Neutrophil (primary cell): Measurements from ENCODE around the gene KIAA0825.

Experiments used
- H3K27ac ChIP-seq: fragments of 200-600 bp; sonication (generic); 2 replicates; pipeline ENCODE4 v1.5.1; 2016; ENCODE audit warnings: mild to moderate bottlenecking, moderate library complexity
- H3K27me3 ChIP-seq: fragments of 200-600 bp; sonication (generic); 2 replicates; pipeline ENCODE4 v1.6.0; 2016; ENCODE audit warnings: mild to moderate bottlenecking
- H3K36me3 ChIP-seq: fragments of 200-600 bp; sonication (generic); 2 replicates; pipeline ENCODE4 v1.5.1; 2017
- H3K4me1 ChIP-seq, 2 experiments: fragments of 200-600 bp in 1 of 2; sonication (generic) in 1 of 2; 1 replicate in 1 of 2; 2 replicates in 1 of 2; pipeline versions ENCODE4 v1.5.1 to v1.6.1; 2013 to 2016; ENCODE audit warnings: low read depth in 1 of 2, low read length in 1 of 2, mild to moderate bottlenecking in 1 of 2, moderate library complexity in 1 of 2; ENCODE audit not compliant: control insufficient read depth in 1 of 2, insufficient read depth in 1 of 2
- H3K4me3 ChIP-seq, 2 experiments: fragments of 200-600 bp in 1 of 2; sonication (generic) in 1 of 2; 1 replicate in 1 of 2; 2 replicates in 1 of 2; pipeline ENCODE4 v1.5.1; 2013 to 2016; ENCODE audit warnings: low read depth in 1 of 2, low read length in 1 of 2, mild to moderate bottlenecking in 1 of 2, moderate library complexity in 1 of 2
- H3K9me3 ChIP-seq: fragments of 200-600 bp; sonication (generic); 2 replicates; pipeline ENCODE4 v1.5.1; 2016
- CTCF ChIP-seq: fragments of 200-600 bp; sonication (generic); IDR thresholded peaks from 2 replicates; pipeline ENCODE4 v1.5.1; 2016; ENCODE audit warnings: antibody characterized with exemption

Gene KIAA0825

GRCh38 chr5:94209774-94210355 is 408.5 kb downstream of the KIAA0825 start:
- H3K4me3 ChIP-seq = no peak overlapping the region
- TF ChIP-seq CTCF = no peak
- H3K36me3 ChIP-seq = no peaks in the 10 kb centered on the region
- no peaks in the 10 kb centered on the region for H3K27me3 ChIP-seq
- H3K9me3 ChIP-seq = no peaks in the 10 kb centered on the region
- H3K27ac ChIP-seq = no peak overlapping the region
- H3K4me1 ChIP-seq = no peaks in the 10 kb centered on the region

GRCh38 chr5:94209272-94209671 is 409.1 kb downstream of the KIAA0825 start:
- no peaks in the 10 kb centered on the region for H3K9me3 ChIP-seq
- H3K36me3 ChIP-seq = no peaks in the 10 kb centered on the region
- H3K27me3 ChIP-seq = no peaks in the 10 kb centered on the region
- H3K4me1 ChIP-seq = no peaks in the 10 kb centered on the region
- no peak for TF ChIP-seq CTCF
- H3K4me3 ChIP-seq = no peak overlapping the region
- no peak overlapping the region for H3K27ac ChIP-seq

GRCh38 chr5:94199566-94199965 is 418.8 kb downstream of the KIAA0825 start:
- Histone ChIP-seq H3K36me3 (no peaks in the 10 kb centered on the region), H3K9me3 (no peaks in the 10 kb centered on the region), H3K4me3 (no peak overlapping the region), H3K4me1 (no peaks in the 10 kb centered on the region), H3K27me3 (no peaks in the 10 kb centered on the region), H3K27ac (no peak overlapping the region)
- no peak for TF ChIP-seq CTCF

GRCh38 chr5:94197970-94198369 is 420.4 kb downstream of the KIAA0825 start:
- TF ChIP-seq CTCF = no peak
- H3K27ac ChIP-seq = no peak overlapping the region
- H3K9me3 ChIP-seq = no peaks in the 10 kb centered on the region
- no peaks in the 10 kb centered on the region for H3K36me3 ChIP-seq
- no peaks in the 10 kb centered on the region for H3K27me3 ChIP-seq
- no peak overlapping the region for H3K4me3 ChIP-seq
- H3K4me1 ChIP-seq = no peaks in the 10 kb centered on the region

GRCh38 chr5:94196953-94197352 is 421.5 kb downstream of the KIAA0825 start:
- Histone ChIP-seq H3K27me3 (no peaks in the 10 kb centered on the region), H3K4me1 (no peaks in the 10 kb centered on the region)

More at GRCh38 chr5:94196953-94197352, 421.5 kb downstream of the KIAA0825 start:
- no peak overlapping the region for H3K4me3 ChIP-seq
- H3K9me3 ChIP-seq = no peaks in the 10 kb centered on the region
- no peaks in the 10 kb centered on the region for H3K36me3 ChIP-seq
- TF ChIP-seq CTCF = no peak
- no peak overlapping the region for H3K27ac ChIP-seq
